ENCODE results near the gene SDC4. TPM values are rescaled to one million over a fixed set of nuclear protein-coding genes. Genes with fewer than 3 reads are reported as not detected.

Gene SDC4
- total RNA-seq, 2 donors from 2014 or later = 62.0 to 97.6 TPM

- DNase-seq = peak; percentile 69 to 79 (median 76)
- peak overlapping the region in 3 of 4 donors; percentile 29 to 67 (median 37) for H3K27ac ChIP-seq
- no peaks in the 10 kb centered on the region for H3K27me3 ChIP-seq
- TF ChIP-seq CTCF (IDR thresholded peaks at IDR 0.05) = no peak
- TF ChIP-seq POLR2A (IDR thresholded peaks at IDR 0.05) = no peak
- intact Hi-C loops (cut with DNase I) = no loop called here
- H3K36me3 ChIP-seq (replicated peaks in 1 of 2; ENCODE audit: insufficient read depth in 1 of 2, low read depth in 2 of 2) = peaks cover 11 to 37% of the 10 kb centered on the region in 2 donors
- H3K4me3 ChIP-seq = no peak overlapping the region
- 29 to 31% methylated on average over 7 of the region's 7 CpGs for WGBS, 2 donors
- peak; percentile 75 for ATAC-seq
- no peaks in the 10 kb centered on the region for H3K9me3 ChIP-seq
- H3K4me1 ChIP-seq = peaks cover 35% of the 10 kb centered on the region
Measured at GRCh38 chr20:45329497-45330319, 18.5 kb downstream of the SDC4 start.

GRCh38 chr20:45328451-45328850 is 19.8 kb downstream of the SDC4 start:
- H3K27ac ChIP-seq = peak overlapping the region in 1 of 4 donors; percentile 67
- H3K27me3 ChIP-seq = no peaks in the 10 kb centered on the region
- intact Hi-C loops (cut with DNase I) = no loop called here
- TF ChIP-seq CTCF (IDR thresholded peaks at IDR 0.05) (no peak), POLR2A (IDR thresholded peaks at IDR 0.05) (no peak)
- no peak overlapping the region for H3K4me3 ChIP-seq
- ATAC-seq (no peak), DNase-seq (no peak)
- peaks cover 37% of the 10 kb centered on the region for H3K4me1 ChIP-seq
- peaks cover 11 to 36% of the 10 kb centered on the region in 2 donors for H3K36me3 ChIP-seq (replicated peaks in 1 of 2; ENCODE audit: insufficient read depth in 1 of 2, low read depth in 2 of 2)
- 78 to 81% methylated on average over 4 of the region's 4 CpGs for whole genome bisulfite sequencing, 2 donors
- H3K9me3 ChIP-seq = no peaks in the 10 kb centered on the region

- no peaks in the 10 kb centered on the region for H3K9me3 ChIP-seq
Measured at GRCh38 chr20:45325371-45325770, 22.9 kb downstream of the SDC4 start.

GRCh38 chr20:45323731-45324130 is 24.5 kb downstream of the SDC4 start:
- H3K4me3 ChIP-seq = no peak overlapping the region
- ATAC-seq (no peak), DNase-seq (no peak)
- no peak for TF ChIP-seq POLR2A (IDR thresholded peaks at IDR 0.05)
- peaks cover 0 to 20% of the 10 kb centered on the region in 2 donors for H3K36me3 ChIP-seq (replicated peaks in 1 of 2; ENCODE audit: insufficient read depth in 1 of 2, low read depth in 2 of 2)
- H3K27ac ChIP-seq = peak overlapping the region in 3 of 4 donors; percentile 57 to 74 (median 67)
- no peaks in the 10 kb centered on the region for H3K27me3 ChIP-seq
- intact Hi-C loops (cut with DNase I) = no loop called here
- H3K4me1 ChIP-seq = peaks cover 35% of the 10 kb centered on the region
- H3K9me3 ChIP-seq = no peaks in the 10 kb centered on the region

More at GRCh38 chr20:45325371-45325770, 22.9 kb downstream of the SDC4 start:
- Histone ChIP-seq H3K4me3 (no peak overlapping the region), H3K36me3 (replicated peaks in 1 of 2; ENCODE audit: insufficient read depth in 1 of 2, low read depth in 2 of 2) (peaks cover 0 to 26% of the 10 kb centered on the region in 2 donors), H3K27me3 (no peaks in the 10 kb centered on the region), H3K4me1 (peaks cover 40% of the 10 kb centered on the region), H3K27ac (no peak overlapping the region)
- ATAC-seq = no peak
- TF ChIP-seq CTCF (IDR thresholded peaks at IDR 0.05) = no peak
- TF ChIP-seq POLR2A (IDR thresholded peaks at IDR 0.05) = no peak
- intact Hi-C loops (cut with DNase I) = no loop called here
- DNase-seq = peak in 1 of 4 donors; percentile 11
- WGBS, 2 donors = 67 to 69% methylated on average over 5 to 6 of the region's 6 CpGs

- peak; percentile 70 to 88 (median 76) for DNase-seq
- peak; percentile 51 for ATAC-seq
- Histone ChIP-seq H3K27ac (peak overlapping the region in 3 of 4 donors; percentile 57 to 74 (median 67)), H3K36me3 (replicated peaks in 1 of 2; ENCODE audit: insufficient read depth in 1 of 2, low read depth in 2 of 2) (peaks cover 0 to 16% of the 10 kb centered on the region in 2 donors), H3K4me3 (no peak overlapping the region), H3K9me3 (no peaks in the 10 kb centered on the region), H3K4me1 (peaks cover 43% of the 10 kb centered on the region), H3K27me3 (no peaks in the 10 kb centered on the region)
- intact Hi-C loops (cut with DNase I) = no loop called here
- WGBS, 2 donors = 27 to 32% methylated on average over 7 of the region's 7 CpGs
- TF ChIP-seq POLR2A (IDR thresholded peaks at IDR 0.05) = no peak
- peak; percentile 24 to 81 (median 67) for TF ChIP-seq CTCF (IDR thresholded peaks at IDR 0.05)
Measured at GRCh38 chr20:45322952-45323383, 25.3 kb downstream of the SDC4 start.
